IMR-90 (cell line): Measurements from ENCODE around the gene DYNC2H1. TPM values are rescaled to one million over a fixed set of nuclear protein-coding genes. Genes with fewer than 3 reads are reported as not detected.

Experiments
- ATAC-seq: fragments of 200-7000 bp; cut with Tn5 transposase; 2 replicates; pipeline ENCODE4 v1.9.1; 2020; ENCODE audit warnings: low read depth, mild to moderate bottlenecking, moderate library complexity
- BruUV-seq: library from RNA; stranded (reverse); fragments of 400-500 nt; replicated peaks from 2 replicates; lab custom pipeline; 2021; lab: Mats Ljungman, UMichigan
- CTCF ChIA-PET: fragments of 300-600 bp; formaldehyde crosslinking; extraction: SDS; loops from one replicate; lab custom pipeline; 2021; ENCODE audit warnings: antibody characterized with exemption; lab: Yijun Ruan, JAX
- POLR2A ChIA-PET: fragments of 300-600 bp; sonication (Branson Sonifier 250); formaldehyde crosslinking; loops from one replicate; lab custom pipeline; 2022; ENCODE audit warnings: antibody characterized with exemption; ENCODE audit not compliant: unreplicated experiment; lab: Charles Lee
- DNase-seq: peaks from one replicate; pipeline ENCODE4 v3.0.0; 2013
- H2AFZ ChIP-seq: replicated peaks from 2 replicates; pipeline ENCODE3; 2013; ENCODE audit warnings: low read length, mild to moderate bottlenecking; ENCODE audit not compliant: poor library complexity
- H2AK5ac ChIP-seq: 2 replicates; pipeline ENCODE4 v1.6.1; 2013; ENCODE audit warnings: low read depth, low read length, inconsistent platforms
- H2AK9ac ChIP-seq: replicated peaks from 2 replicates; pipeline ENCODE3; 2013; ENCODE audit warnings: mild to moderate bottlenecking, low read depth, low read length, moderate library complexity; ENCODE audit not compliant: poor library complexity
- H2BK120ac ChIP-seq: 2 replicates; pipeline ENCODE4 v1.6.1; 2013; ENCODE audit warnings: low read depth, low read length, inconsistent platforms
- H2BK15ac ChIP-seq: 3 replicates; pipeline ENCODE4 v1.6.1; 2013; ENCODE audit warnings: low read depth, low read length, inconsistent platforms
- H2BK20ac ChIP-seq: 2 replicates; pipeline ENCODE4 v1.6.1; 2013; ENCODE audit warnings: low read depth, mild to moderate bottlenecking, inconsistent platforms, low read length, moderate library complexity
- H2BK5ac ChIP-seq: 2 replicates; pipeline ENCODE4 v1.6.1; 2013; ENCODE audit warnings: mild to moderate bottlenecking, low read depth, low read length, inconsistent platforms; ENCODE audit not compliant: poor library complexity, severe bottlenecking
- H3K14ac ChIP-seq: replicated peaks from 2 replicates; pipeline ENCODE4 v1.6.1; 2013; ENCODE audit warnings: low read depth, low read length, inconsistent platforms
- H3K18ac ChIP-seq: 2 replicates; pipeline ENCODE4 v1.6.1; 2013; ENCODE audit warnings: low read depth, low read length, control low read depth
- H3K23ac ChIP-seq: 2 replicates; pipeline ENCODE4 v1.6.1; 2013; ENCODE audit warnings: low read depth, low read length, inconsistent platforms
- H3K27ac ChIP-seq: 2 replicates; pipeline ENCODE4 v1.5.1; 2013; ENCODE audit warnings: mild to moderate bottlenecking, control low read depth, low read length; ENCODE audit not compliant: insufficient read depth
- H3K27me3 ChIP-seq: 2 replicates; pipeline ENCODE4 v1.6.1; 2013; ENCODE audit warnings: low read length; ENCODE audit not compliant: control insufficient read depth, insufficient read depth
- H3K36me3 ChIP-seq: 2 replicates; pipeline ENCODE4 v1.6.1; 2013; ENCODE audit warnings: low read length, mixed read lengths; ENCODE audit not compliant: control insufficient read depth, insufficient read depth
- H3K4ac ChIP-seq: 2 replicates; pipeline ENCODE4 v1.6.1; 2013; ENCODE audit warnings: low read depth, low read length, inconsistent platforms
- H3K4me1 ChIP-seq: 2 replicates; pipeline ENCODE4 v1.6.1; 2013; ENCODE audit warnings: low read length, mixed read lengths; ENCODE audit not compliant: control insufficient read depth, insufficient read depth
- H3K4me2 ChIP-seq: 2 replicates; pipeline ENCODE4 v1.6.1; 2013; ENCODE audit warnings: low read depth, mild to moderate bottlenecking, control low read depth, low read length, moderate library complexity
- H3K4me3 ChIP-seq: 2 replicates; pipeline ENCODE4 v1.5.1; 2013; ENCODE audit warnings: low read depth, mild to moderate bottlenecking, control low read depth, low read length, moderate library complexity; ENCODE audit not compliant: insufficient read depth
- H3K56ac ChIP-seq: 2 replicates; pipeline ENCODE4 v1.6.1; 2013; ENCODE audit warnings: low read length, inconsistent platforms; ENCODE audit not compliant: insufficient read depth; ENCODE audit errors: extremely low read depth
- H3K79me1 ChIP-seq, 2 experiments: 2 replicates each; pipeline ENCODE4 v1.6.1; 2013; ENCODE audit warnings: low read length in 2 of 2, inconsistent platforms in 1 of 2, low read depth in 1 of 2
- H3K9ac ChIP-seq: 2 replicates; pipeline ENCODE4 v1.6.1; 2013; ENCODE audit warnings: low read depth, low read length, control low read depth
- H3K9me1 ChIP-seq: 2 replicates; pipeline ENCODE4 v1.6.1; 2013; ENCODE audit warnings: low read length, inconsistent platforms; ENCODE audit not compliant: insufficient read depth
- H3K9me3 ChIP-seq: 2 replicates; pipeline ENCODE4 v1.6.1; 2013; ENCODE audit warnings: low read length; ENCODE audit not compliant: control insufficient read depth, insufficient read depth
- H4K20me1 ChIP-seq: 2 replicates; pipeline ENCODE4 v1.6.1; 2013; ENCODE audit warnings: low read length, inconsistent platforms; ENCODE audit not compliant: insufficient read depth
- H4K5ac ChIP-seq: 2 replicates; pipeline ENCODE4 v1.6.1; 2013; ENCODE audit warnings: mild to moderate bottlenecking, low read depth, low read length, control low read depth
- H4K8ac ChIP-seq, 2 experiments: 2 replicates each; pipeline ENCODE4 v1.6.1; 2013; ENCODE audit warnings: low read depth in 2 of 2, low read length in 2 of 2, control low read depth in 1 of 2, inconsistent platforms in 1 of 2
- H4K91ac ChIP-seq: 2 replicates; pipeline ENCODE4 v1.6.1; 2013; ENCODE audit warnings: low read depth, low read length, inconsistent platforms; ENCODE audit not compliant: insufficient read depth
- CEBPB ChIP-seq: IDR thresholded peaks from 2 replicates; pipeline ENCODE4 v1.6.1; 2012; ENCODE audit warnings: low read depth, low read length, improper control_type of control experiment
- WGBS, 2 experiments: methylation state at CpG; one replicate each; pipeline versions ENCODE4 v1.1.5 to v1.1.7; 2013; ENCODE audit warnings: missing lambda C conversion rate in 2 of 2; ENCODE audit not compliant: insufficient read length in 1 of 2; ENCODE audit errors: extremely low coverage in 2 of 2; 5-methylcytosine and 5-hydroxymethylcytosine counted together
- dilution Hi-C: fragments of 300-500 bp; cut with HindIII; formaldehyde crosslinking; loops from one replicate; pipeline ENCODE4 v1.14.3; 2018; ENCODE audit warnings: low sequenced_read_pairs; ENCODE audit not compliant: unreplicated experiment
- in situ Hi-C: fragments of 300-500 bp; cut with MboI; formaldehyde crosslinking; loops from 3 replicates; pipeline ENCODE4 v1.14.3; 2019; ENCODE audit warnings: low sequenced_read_pairs, inconsistent platforms, mixed read lengths
- intact Hi-C: fragments of 100-400 bp; cut with micrococcal nuclease; formaldehyde crosslinking; loops from 2 replicates; pipeline ENCODE4 v1.10.0; 2022
- polyA plus RNA-seq, 3 experiments: library from polyadenylated mRNA; depleted of rRNA; stranded (reverse); fragments of >200 nt; gene quantifications; 2 replicates each; pipeline ENCODE4 v1.2.3, GENCODE V29; 2012; ENCODE audit warnings: low replicate concordance in 1 of 3
- total RNA-seq: library from RNA; depleted of rRNA; stranded (reverse); fragments of >200 nt; gene quantifications from 2 replicates; pipeline ENCODE4 v1.2.3, GENCODE V29; 2012

DYNC2H1 gene
- total and polyA plus RNA-seq, 2 of the 4 experiments (the other 2 are of a cell fraction) = 5.7 to 21.0 TPM

- Histone ChIP-seq H3K4me3 (no peak overlapping the region), H3K9me3 (no peaks in the 10 kb centered on the region), H4K91ac (no peak overlapping the region), H2AK9ac (no peak overlapping the region), H4K20me1 (no peaks in the 10 kb centered on the region), H3K9me1 (0 out of 2 replicates have a peak, but pooled peaks cover 2% of the 10 kb centered on the region), H3K56ac (no peak overlapping the region), H3K79me1 (no peaks in the 10 kb centered on the region), H4K8ac (no peak overlapping the region), H3K27ac (no peak overlapping the region), H3K27me3 (no peaks in the 10 kb centered on the region), H3K4ac (no peak overlapping the region), H3K36me3 (no peaks in the 10 kb centered on the region), H3K14ac (no peak overlapping the region), H2BK5ac (no peak overlapping the region), H3K18ac (no peak overlapping the region), H2BK120ac (peak overlapping the region; percentile 12; the same call in 1 of the 2 replicates), H3K4me1 (peaks cover 12% of the 10 kb centered on the region), H4K5ac (no peak overlapping the region), H3K23ac (no peak overlapping the region), H2BK15ac (no peak overlapping the region), H2AFZ (no peak overlapping the region), H2AK5ac (no peak overlapping the region), H3K4me2 (no peak overlapping the region), H2BK20ac (no peak overlapping the region), H3K9ac (no peak overlapping the region)
- in situ Hi-C loops = no loop called here
- WGBS, 2 experiments = 86% methylated on average over 1 of the region's 3 CpGs; no CpG with 5 or more reads in 1 of the 2 experiments
- ATAC-seq (no peak), DNase-seq (no peak)
- no TSS peak for BruUV-seq
- intact Hi-C loops = no loop called here
- POLR2A ChIA-PET = no interaction called here
- TF ChIP-seq CEBPB = no peak
- CTCF ChIA-PET = interaction anchor here (0.6 kb wide), 1 partner anchor 193 kb away, joined by 3 read pairs; no protein-coding TSS in a partner anchor
- dilution Hi-C loops = no loop called here
Measured at GRCh38 chr11:103436131-103436770, 327.0 kb downstream of the DYNC2H1 start.
